NCI-H526 treated with DMSO at 0.1 percent for 48 hours (cell line): ENCODE measurements around the gene CDHR4.
"Not testable (repeated sequence)": the region's sequence is repeated elsewhere in the genome, so short reads cannot be mapped to it uniquely, and the experiment has no call there.

Experiments
- DNase-seq: peaks from one replicate; lab custom pipeline; 2025; lab: John Stamatoyannopoulos, UW

Gene CDHR4

DNA sequence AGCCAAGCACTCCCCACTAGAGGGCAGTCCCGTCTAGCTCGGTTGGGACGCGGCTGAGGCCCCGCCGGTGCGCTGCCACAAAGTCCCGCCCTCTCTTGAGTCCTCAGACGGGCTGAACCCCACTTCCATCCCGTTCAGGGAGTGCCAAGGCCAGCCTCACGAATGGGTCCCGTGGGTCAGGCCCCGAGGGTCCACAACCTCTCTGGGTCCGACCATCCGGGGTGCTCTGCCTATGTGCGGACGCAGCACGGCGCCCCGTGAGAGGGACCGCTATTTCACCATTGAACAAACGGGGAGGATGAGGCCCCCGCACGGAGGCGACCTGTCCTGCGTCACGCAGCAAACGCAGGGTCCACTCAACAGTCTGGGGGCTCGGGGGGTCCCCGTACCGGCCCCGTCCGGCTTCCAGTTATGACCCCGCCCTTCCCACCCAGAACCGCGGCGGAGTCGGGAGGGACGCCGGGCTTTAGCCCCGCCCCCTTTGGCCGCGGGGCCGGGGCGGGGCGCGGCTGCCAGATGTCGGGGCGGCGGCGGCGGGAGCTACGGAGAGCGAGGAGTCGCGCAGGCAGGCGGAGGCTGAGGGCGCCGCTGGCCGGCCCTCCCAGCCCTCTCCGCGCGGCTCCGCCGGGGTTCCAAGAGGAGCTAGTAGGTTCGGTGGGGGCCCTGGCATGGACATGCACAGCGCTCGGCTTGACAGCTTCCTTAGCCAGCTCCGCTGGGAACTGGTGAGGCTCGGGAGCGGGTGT, 3.2 kb upstream of the CDHR4 start, which contains the start of gene INKA1:
Gene INKA1 (plus strand): TSS at position 543 of the 746 bp plus-strand sequence. CDS start 132 bp downstream, at position 675.
- DNase-seq, result peak; percentile 26

DNA sequence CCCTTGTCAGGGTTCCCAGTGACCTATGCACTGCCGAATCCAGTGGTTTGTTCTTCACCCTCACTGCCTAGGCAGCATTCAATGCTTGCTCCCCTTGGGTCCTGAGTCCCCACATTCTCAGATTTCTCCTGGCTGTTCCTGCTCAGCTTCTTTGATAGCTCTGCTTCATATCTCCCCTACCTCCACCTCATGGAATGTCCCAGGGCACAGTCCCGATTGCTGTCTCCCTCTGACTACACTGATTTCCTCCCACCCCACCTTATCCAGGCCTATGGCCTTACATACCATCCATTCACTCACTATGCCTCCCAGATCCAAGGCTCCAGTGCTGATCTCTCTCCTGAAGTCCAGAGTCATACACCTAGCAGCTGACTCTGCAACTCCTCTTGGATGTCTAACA, 1.5 kb upstream of the CDHR4 start:
- DNase-seq, result no peak

DNA sequence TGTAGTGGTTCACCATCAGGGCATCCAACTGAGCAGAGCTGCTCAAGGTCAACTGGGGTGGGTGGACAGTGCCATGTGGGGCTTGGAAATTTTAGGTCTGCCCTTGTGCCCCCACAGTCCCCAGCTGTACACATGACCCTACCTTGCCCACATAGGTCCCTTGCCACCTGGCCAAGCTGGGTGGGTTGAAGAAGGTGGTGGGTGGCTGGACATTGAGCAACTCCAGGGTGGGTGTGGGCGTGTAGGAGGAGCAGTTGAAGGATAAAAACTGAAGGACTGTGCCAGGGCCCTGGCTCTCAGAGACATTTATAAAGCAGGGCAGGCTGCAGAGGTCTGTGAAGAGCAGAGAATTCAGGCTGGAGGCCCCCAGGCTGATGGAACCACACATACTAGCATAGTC, 568 bp downstream of the CDHR4 start:
- no peak for DNase-seq

DNA sequence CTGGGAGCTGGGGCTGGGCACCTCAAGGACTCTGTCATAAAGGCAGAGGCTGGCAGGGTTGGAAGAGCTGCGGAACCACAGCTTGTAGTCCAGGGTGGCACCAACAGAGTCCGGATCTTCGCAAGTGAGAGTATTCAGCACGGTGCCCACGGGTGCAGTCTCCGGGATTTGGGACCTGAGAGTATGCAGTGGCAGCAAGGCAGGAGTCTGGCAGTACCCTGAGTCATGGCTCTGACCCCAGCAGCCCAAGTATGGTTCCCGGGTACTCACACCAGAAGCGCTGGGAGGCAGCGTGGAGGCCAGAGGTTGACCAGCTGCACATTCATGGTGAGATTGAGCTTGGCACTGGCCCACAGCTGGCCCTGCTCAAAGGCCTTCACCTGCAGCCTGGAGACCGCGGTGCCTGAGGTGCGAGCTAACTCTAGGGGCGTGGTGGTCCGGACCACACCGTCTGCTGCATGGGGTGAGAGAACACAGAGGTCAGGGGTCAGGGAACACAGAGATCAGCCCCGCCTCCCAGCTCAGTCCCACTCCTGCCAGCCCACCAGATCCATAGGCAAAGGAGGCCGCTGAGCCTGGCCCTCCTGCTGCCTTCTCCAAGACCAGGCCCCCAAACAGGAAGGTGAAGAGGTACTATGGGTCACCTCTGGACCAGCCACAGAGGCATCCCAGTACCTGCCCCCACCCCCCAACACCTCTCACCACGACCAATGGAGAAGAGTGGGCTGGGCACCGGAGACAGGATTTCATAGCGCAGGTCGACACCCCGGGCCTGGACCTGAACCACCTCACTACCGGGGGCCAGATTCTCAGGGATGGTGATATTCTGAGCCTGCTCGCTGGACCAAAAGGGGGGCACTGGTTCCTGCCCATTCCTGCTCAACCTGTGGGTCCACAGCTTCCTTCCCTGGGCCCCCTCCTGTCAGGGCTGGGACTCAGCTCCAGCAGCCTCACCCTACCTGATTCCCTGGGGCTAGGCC, 4.5 kb downstream of the CDHR4 start:
- DNase-seq, result no peak

DNA sequence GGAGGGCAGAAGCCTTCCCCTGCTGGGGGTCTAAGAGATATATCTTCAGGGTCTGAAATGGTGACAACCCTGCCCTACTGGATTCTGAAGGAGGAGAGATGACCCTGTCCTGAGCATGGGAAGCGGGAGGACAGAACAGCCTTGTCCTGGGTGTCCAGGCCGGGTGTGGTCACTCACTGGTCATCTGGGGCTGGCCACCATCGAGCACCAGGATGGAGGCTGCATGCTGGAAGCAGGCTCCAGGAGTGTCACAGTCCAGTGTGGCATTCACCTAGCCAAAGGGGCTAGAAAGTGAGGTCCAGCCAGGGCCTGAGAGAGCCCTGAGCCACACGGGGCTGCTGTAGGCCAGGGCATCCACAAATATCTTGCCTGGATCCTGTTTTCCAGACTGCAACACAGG, 5.2 kb downstream of the CDHR4 start:
- no peak for DNase-seq

DNA sequence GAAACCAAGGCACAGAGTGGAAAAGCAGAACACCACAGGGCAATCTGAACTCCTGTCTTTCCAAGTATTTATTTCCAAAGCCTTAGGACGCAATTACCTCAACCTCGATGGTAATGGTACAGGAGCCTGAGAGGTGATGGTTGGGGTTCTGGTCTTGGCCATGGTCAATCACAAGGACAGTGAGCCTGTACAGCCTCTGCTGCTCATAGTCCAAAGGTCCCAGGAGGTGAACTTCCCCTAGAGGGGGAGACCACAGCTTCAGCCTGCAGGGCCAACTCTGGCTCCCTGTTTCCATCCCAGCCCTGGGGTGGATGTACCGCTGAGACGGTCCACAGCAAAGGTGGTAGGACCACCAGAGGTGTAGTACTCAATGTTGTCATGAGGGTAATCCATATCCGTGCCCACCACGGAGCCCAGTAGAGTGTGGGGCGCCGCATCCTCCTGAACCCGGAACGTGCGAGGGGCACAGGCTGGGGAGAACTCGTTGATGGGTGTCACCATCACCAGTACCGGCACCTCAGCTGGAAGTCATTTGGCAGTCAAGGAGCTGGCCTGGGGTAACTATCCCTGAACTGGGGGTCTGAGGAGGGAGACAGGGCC, 6.1 kb downstream of the CDHR4 start:
- DNase-seq, result no peak

DNA sequence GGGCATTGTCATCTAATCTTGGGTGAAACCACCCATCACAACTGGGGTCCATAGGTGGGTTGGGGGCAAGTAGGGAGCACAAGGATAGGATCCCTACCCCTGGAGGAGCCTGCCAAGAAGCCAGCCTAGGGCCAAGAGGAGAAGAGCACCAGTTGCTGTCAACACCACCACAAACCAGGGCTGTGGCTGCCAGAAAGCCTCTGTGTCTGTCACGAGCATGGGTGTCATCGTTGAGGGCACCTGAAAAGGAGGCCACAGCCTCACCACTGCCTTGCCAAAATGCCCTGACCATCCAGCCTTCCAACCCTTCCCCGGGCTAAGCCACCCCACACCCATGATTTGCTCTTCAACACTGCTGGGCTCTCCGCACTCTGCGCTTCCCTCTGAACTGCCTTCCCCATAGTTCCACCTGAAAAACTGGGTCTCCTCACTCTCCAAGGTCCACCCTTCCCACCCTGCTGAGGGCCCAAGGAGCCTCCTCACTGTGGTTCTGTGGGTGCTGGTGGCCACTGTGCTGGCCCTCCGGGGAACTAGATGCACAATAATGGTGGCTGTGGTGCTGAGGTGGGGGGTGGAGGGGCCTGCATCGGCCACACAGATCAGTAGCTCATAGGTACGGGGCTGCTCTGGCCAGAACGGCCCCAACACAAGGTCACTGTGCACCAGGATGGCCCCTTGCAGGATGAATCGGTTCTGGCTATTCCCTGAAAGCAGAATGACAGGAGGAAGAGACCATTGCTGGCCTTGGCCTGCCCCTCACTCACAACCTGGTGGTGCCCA, 7.1 kb downstream of the CDHR4 start:
- no peak for DNase-seq

DNA sequence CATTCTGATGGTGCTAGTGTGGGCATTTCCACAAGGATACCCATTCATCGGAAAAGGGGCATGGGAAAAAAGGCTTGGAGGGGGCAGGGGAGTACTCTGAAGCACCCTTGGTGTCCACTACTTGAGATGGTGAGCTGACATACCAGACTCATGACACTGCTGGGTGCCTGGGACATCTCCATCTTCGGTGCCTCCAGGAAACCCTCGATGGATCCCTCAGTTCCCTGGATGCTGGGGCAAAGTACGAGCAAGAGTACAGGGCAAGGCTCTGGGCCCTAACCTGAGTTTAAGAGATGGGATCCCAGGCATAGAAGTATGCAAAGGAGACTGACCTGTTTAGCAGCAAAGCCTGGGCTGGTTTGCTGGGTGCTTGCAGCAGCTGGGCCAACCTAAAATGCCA, 8.1 kb downstream of the CDHR4 start:
- DNase-seq, result no peak

DNA sequence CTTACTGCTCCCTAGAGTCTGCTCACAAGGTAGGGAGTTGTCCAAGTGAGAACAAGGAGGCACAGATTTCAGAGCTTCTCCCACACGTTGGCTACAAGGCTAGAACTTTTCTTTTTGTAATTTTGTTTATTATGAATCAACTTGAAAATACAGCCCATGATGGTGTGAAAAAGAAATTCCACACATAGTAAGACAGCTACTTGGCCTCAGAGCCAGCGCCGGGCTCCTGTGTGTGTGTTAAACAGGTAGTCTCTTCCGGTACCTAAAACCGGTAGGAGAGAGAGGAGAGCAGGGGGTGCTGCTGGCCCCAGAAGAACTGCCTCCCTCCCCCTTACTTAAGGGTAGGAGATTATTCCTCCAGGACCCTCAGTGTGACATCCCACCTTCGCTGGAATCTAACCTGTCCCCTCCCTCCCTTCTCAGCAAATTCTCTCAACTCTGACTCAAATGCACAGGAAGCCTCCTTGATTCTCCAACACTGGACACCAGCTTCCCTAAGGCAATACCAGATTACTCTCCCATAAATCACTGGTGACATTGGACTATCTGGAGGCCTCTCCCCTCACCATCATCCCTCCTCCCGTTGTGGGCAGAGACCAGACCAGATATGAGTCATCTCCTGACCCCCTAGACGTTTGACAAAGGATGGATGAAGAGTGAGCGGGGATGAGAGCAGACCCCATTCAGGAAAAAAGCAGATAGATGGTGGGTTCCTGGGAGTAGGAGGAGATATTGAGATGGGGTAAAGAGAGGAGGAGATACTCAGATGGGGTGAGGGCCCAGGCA, 8.9 kb downstream of the CDHR4 start:
- no peak for DNase-seq

DNA sequence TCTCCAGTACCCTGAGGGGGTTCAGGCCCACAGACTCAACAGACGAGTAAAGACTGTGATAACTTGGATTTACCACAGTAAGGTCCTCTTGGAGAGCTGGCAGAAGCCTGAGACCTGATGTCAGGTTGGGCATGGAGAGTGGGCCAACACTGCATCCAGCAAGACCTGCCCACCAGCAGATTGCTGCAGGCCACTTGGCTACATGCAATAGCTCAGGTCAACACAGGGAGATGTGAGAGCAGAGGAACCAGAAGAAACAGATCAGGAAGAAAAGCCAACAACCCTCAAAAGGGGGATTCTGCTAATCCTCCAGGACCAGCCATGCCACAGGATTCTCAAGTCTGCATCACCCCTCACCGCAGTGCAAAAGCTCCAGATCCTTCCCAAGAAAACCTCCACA, 11.6 kb downstream of the CDHR4 start:
- DNase-seq, result no peak

DNA sequence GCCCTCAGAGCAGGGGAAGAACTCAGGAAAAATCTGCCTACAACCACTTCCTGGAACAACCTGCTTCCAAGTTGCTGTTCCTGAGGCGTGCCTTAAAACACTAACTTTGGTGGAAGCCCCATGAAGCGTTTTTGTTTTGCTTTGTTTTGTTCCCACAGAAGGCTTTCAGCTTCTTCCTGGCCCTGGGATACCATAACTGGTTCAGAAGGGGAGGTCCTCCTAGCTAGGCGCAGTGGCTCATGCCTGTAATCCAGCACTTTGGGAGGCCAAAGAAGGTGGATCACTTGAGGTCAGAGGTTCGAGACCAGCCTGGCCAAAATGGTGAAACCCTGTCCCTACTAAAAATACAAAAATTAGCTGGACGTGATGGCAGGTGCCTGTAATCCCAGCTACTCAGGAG, 12.1 kb downstream of the CDHR4 start:
- no peak for DNase-seq

DNA sequence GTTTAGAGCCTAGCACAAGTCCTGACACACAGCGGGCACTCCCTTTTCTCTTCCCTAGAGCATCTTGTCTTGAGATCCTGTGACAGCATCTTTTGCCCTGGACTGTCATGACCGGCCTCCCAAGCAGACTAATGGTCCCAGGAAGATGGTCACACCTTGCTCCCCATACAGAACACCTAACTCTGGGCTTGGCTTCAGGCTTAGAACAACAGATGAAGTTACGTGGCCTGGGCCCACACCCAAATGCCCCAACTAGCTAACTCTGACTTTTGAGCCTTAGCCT, 12.6 kb downstream of the CDHR4 start:
- DNase-seq, result no peak

DNA sequence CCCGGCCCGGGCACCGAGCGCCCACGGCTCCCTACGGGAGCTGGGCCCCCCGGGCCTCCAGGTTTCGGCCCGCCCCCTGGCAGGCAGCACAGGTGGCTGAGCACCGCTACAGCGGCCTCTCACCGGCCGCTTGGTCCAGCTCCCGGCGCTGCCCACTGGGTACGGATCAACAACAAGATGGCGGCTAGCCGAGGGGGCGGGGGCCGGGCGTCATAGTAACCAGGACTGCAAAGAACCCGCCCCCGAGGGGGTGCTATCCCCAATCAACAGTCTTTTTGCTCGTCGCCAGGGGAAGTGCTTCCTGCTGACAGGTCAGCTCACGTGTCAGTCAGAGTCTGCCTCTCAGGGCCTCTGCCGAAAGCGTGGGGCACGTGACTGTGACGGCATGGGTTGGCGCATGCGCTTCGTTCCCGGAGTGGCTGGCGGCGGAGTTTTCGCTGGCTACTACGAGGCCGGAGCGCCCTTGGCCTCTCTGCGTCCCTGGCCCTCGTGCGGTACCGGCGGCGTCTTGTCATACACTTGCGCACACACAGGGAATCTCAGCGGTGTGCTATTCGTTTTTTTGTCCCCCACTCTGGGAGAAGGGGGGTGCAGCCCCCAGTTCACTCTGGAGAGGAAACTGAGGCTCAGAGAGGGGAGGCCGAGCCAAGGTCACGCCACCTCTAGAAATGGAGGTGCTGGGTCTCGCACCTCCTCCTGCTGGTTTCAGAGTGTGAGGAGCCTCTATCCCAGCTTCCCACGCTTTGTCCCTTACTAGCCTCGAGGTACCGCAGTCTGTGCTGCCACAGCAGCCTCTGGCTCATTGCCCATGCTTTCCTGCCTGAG, 13.1 kb downstream of the CDHR4 start, which contains the start of gene IP6K1:
Gene IP6K1 (minus strand): TSS at position 186 of the 825 bp plus-strand sequence. CDS start 38,502 bp downstream, outside the sequence.
- DNase-seq, result peak; percentile 98

DNA sequence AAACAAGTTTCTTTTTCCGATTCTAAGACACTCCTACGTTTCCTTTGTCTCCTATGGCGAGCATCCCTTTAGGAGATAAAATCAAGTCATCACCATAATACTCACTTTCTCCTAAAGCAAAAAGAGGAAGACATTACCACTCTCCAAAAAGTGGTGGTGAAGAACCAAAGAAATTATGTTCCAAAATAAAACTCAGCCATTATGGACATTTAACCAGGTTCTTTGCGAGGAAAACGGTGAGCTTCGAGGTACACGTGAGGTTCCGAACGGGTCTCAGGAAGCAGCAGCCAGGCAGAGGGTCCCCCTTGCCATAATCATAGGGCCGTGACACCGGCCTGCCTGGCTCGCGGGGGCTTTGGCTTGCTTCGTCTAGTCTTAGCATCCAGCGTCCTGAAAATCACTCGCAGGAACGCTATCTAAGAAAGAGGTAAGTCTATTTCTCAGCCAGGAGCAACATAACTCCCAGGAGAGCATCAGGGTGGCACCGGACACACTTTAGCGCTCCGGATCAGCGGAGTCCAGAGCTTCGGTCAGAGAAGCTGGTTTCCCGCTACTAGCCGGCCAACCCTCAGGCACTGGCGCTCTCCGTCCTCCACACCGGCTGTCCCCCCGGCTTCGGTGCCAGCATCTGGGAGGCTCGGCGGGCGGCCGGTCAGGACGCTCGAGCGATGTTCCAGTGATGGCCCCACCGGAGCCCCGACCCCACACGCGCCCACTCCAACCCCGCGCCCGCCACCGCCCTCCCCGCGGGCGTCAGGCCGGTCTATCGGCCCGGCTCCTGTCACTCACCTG, 13.9 kb downstream of the CDHR4 start:
- no peak for DNase-seq

DNA sequence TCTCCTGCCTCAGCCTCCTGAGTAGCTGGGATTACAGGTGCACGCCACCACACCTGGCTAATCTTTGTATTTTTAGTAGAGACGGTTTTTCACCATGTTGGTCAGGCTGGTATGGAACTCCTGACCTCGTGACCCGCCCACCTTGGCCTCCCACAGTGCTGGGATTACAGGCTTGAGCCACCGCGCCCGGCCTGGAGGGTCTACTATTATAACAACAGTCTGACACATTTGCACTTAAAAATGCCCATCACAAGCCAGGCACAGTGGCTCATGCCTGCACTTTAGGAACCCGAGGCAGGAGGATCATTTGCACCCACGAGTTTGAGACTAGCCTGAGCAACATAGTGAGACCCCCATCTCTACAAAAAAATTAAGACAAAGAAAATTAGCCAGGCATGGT, 17.4 kb downstream of the CDHR4 start:
- not testable (repeated sequence) for DNase-seq

DNA sequence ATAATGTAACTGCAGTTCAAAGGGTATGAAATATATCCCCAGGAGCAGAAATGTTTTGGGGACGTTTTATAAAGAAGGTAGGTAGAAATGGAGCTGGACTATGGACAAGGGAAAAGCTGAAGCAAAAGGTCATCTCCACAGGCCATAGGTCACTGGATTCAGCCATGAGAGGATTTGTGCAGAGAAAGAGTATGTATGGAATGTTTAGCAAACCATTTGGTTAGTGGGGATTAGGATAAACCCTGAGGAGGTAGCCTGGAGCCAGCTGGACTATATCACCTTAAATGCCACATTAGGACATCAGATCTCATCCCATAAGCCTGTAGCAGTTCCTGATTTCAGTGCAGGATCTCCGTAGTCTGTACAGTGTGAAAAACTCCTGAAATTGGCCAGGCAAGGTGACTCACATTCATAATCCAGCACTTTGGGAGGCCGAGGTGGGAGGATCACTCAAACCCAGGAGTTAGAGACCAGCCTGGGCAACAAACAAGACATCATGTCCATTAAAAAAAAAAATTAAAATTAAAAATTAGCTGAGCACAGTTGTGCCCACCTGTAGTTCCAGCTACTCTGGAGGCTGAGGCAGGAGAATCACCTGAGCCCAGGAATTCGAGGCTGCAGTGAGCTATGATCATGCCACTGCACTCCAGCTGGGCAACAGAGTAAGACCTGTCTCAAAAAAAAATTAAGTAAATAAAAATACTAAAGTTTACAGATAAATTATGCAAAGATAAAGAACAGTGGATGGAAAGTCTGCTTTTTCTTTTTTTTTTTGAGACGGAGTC, 18.1 kb downstream of the CDHR4 start:
- no peak for DNase-seq

DNA sequence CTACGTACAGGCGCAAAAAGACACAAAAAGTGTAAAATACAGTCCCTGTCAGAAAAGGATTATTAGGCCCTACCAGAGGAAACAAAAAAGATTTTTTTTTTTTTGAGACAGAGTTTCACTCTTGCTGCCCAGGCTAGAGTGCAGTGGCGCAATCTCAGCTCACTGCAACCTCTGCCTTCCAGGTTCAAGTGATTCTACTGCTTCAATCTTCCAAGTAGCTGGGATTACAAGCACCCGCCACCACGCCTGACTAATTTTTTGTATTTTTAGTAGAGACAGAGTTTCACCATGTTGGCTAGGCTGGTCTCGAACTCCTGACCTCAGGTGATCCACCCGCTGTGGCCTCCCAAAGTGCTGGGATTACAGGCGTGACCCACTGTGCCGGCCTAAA, 18.7 kb downstream of the CDHR4 start:
- not testable (repeated sequence) for DNase-seq
